ENCODE data around the gene LRP1-AS.
A peak's percentile ranks its signal among the peaks of the same experiment; 100 is the strongest.

LRP1-AS gene

DNA sequence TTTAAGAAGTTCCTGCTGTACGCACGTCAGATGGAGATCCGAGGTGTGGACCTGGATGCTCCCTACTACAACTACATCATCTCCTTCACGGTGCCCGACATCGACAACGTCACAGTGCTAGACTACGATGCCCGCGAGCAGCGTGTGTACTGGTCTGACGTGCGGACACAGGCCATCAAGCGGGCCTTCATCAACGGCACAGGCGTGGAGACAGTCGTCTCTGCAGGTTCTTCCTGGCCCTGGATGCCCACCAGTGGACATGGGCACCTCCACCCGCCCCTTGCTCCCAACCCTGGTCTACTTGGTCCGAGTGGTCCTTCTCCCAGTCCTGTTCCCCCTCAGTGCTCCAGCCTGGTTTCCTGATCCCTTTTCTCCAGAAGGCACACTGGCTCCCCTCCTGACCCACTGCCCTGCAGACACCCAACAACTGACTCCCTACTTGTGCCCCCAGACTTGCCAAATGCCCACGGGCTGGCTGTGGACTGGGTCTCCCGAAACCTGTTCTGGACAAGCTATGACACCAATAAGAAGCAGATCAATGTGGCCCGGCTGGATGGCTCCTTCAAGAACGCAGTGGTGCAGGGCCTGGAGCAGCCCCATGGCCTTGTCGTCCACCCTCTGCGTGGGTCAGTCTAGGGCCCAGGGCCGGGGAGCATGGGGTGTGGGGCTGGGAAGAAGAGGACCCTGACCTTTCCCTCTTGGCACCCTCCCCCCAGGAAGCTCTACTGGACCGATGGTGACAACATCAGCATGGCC lies 32.1 kb upstream of the LRP1-AS start:
- no peak for DNase-seq

- no peak for DNase-seq
These were observed 30.8 kb upstream of the LRP1-AS start for GRCh38 chr12:57178213-57178612.

DNA sequence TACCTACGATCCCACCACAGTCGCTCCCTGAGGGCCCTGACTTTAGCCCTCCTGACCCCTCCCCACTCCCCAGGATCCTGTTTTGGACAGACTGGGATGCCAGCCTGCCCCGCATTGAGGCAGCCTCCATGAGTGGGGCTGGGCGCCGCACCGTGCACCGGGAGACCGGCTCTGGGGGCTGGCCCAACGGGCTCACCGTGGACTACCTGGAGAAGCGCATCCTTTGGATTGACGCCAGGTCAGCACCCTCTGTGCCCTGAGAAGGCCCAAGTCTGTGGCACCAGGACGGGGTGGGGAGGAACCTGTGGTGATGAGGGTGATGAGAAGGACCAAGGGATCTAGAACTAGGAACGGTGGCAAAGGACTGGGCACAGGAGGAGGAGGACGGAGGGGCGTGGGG lies 29.9 kb upstream of the LRP1-AS start:
- DNase-seq = no peak

GRCh38 chr12:57176846-57177245 lies 29.4 kb upstream of the LRP1-AS start:
- no peak for DNase-seq

DNA sequence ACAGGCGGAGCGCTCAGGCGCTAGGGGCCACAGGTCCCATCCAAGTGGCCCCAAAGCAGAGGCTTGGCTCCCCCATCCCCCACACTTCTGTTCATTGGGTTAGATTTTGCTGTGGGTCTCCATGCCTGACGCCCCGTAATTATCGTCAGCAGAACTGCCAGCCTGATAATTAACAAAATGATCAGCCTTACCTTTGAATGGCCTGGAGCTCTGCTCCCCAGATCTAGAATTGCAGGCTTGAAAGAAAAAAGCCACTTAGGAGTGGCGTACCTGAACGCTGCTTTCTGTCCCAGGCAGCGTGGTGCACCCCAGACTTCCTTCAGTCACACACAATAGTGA lies 28.7 kb upstream of the LRP1-AS start:
- DNase-seq = no peak

DNA sequence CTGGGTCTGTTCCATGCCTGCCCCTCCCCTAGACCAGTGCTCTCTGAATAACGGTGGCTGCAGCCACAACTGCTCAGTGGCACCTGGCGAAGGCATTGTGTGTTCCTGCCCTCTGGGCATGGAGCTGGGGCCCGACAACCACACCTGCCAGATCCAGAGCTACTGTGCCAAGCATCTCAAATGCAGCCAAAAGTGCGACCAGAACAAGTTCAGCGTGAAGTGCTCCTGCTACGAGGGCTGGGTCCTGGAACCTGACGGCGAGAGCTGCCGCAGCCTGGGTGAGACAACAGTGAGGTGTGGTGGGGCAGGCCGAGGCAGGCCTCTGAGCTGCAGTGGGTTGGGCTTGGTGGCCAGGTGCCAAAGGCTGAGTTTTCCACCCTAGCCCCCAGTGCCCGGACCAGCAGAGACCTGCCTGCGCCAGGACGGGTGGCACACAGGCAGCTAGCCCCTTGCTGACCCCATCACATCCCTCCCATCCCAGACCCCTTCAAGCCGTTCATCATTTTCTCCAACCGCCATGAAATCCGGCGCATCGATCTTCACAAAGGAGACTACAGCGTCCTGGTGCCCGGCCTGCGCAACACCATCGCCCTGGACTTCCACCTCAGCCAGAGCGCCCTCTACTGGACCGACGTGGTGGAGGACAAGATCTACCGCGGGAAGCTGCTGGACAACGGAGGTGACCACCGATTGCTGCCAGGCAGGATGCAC lies 28.2 kb upstream of the LRP1-AS start:
- peak; percentile 53 to 65 for DNase-seq

- no peak for DNase-seq
These were observed 26.3 kb upstream of the LRP1-AS start for GRCh38 chr12:57173683-57174082.

GRCh38 chr12:57173089-57173488 lies 25.7 kb upstream of the LRP1-AS start:
- no peak for DNase-seq

GRCh38 chr12:57171668-57172067 lies 24.2 kb upstream of the LRP1-AS start:
- DNase-seq = no peak

DNA sequence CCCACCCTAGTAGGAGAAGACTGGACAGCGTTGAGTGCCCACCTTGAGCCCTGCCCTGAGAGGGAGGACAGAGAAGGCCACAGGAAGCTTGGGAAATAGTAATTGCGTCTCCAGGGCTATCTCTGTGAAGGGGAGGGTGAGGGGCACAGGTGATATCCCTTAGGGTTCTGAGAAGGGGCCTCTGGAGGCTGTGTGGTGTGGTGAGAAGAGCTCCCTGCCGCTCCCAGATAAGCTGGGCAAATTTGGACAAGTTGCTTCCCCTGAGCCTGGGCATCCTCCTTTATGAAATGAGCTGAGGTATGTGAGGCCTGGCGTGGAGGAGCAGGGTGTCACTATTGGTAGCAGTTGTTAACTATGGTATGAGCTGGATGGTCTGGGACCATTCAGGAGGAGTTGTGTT lies 23.5 kb upstream of the LRP1-AS start:
- no peak for DNase-seq

DNA sequence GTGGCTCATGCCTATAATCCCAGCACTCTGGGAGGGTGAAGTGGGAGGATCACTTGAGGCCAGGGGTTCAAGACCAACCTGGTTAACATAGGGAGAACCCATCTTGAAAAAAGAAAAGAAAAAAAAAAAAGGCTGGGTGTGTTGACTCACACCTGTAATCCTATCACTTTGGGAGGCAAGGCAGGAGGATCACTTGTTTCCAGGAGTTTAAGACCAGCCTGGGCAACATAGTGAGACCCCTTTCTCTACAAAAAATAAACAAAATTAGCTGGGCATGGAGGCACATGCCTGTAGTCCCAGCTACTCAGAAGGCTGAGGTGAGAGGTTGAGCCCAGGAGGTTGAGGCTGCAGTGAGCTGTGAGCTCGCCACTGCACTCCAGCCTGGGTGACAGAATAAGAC lies 23.0 kb upstream of the LRP1-AS start:
- no peak for DNase-seq

DNA sequence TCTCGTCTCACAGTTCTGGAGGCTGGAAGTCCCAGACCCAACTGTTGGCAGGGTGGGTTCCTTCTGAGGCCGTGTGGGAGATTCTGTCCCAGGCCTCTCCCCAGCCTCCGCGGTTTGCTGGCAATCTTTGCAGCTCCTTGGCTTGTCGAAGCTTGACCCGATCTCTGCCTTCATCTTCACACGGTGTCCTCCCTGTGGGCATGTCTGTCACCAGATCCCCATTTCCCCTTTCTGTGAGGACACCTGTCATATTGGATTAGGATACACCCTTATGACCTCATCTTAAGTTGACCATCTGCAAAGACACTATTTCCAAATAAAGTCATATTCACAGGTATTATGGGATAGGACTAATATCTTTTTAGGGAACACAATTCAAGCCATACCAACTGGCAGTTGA lies 22.6 kb upstream of the LRP1-AS start:
- no peak for DNase-seq

- no peak for DNase-seq
These were observed 21.8 kb upstream of the LRP1-AS start for GRCh38 chr12:57169046-57169795.

DNA sequence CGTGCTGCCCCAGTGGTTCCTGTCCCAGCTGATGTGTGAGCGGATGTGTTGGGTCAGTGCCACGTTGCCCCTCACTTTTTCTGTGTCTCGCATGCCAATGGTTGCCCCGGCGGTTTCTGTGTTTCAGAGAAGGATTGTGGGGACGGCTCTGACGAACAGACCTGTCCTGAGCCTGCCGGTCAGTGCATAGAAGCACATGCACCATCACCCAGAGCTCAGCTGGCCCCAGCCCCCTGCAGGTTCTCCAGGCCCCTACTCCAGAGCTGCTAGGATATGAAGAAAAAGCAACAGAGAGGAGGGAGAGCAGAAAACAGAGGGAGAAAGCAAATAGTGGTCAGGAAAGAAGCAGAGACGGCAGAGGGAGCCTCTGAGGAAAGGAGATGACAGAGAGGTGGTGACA lies 20.6 kb upstream of the LRP1-AS start:
- no peak for DNase-seq

GRCh38 chr12:57166971-57167371 lies 19.6 kb upstream of the LRP1-AS start:
- no peak for DNase-seq

- DNase-seq = no peak
These were observed 18.3 kb upstream of the LRP1-AS start for GRCh38 chr12:57165741-57166140.

DNA sequence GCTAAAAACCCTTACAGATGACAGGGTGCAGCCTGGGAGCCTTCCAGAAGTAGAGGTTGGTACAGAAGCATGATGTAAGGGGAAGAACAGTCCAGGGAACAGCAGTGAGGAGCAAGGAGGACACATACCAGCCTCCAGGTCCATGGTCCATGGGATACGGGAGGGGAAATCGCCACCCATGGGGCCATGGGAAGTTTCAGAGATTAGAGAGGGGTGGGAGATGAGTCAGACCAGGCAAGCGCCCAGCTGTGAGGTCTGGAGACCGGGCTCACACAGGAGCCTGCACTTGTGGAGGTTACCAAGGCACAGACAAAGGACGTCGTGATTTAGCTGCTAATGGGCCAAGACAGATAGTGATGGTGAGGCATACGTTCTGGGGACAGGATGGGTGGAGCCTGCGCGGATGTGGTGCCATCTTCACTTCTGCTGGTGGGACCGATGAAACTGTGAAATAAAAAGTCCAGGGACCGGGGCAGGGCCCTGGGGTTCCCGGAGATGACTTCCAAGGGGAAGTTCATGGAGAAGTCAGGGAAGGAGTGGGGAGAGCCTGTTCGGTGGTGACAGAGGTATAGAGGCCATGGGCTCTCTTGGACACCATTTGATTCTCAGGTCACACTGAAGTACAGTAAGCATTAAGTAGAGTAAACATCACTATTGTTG lies 17.7 kb upstream of the LRP1-AS start:
- no peak for DNase-seq

- DNase-seq = no peak
These were observed 17.0 kb upstream of the LRP1-AS start for GRCh38 chr12:57164454-57164853.

DNA sequence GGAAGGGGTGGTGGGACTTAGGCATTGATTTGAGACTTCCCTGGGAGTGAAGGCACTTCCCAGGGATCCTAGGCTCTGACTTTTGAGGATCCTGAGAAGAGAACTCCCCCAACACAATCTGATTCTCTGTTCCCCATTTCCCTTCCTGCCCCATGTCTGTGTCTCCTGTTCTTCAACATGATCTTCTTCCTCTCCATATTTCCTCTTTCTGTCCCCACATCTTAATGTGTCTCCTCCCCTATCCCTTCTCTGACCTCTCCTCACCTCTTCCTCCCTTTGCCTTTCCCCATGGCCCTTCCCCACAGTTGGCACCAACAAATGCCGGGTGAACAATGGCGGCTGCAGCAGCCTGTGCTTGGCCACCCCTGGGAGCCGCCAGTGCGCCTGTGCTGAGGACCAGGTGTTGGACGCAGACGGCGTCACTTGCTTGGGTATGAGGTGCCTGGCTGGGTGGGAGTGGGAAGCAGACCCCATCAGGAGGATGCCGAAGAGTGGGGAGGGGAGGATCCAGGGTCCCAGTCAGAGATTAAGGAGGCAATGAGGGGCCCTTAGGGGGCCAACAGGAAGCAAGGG lies 15.2 kb upstream of the LRP1-AS start:
- no peak for DNase-seq

DNA sequence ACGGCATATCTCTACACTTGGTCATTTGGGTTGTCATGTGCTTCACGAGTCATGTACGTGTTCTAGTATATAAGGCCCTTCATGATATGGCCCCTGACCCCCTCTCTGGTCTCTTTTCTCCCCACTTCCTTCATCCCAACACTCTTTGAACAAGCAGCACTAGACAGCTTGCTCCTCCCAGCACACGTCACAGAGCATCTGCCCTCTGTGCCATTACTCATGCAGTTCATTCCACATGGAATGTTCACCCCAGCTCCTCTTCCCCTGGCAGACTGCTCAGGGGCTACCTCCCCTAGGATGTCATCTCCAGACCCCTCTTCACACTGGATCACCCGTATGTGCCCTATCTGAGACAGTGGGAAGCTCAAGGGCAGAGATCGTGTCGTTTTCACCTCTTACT lies 14.1 kb upstream of the LRP1-AS start:
- no peak for DNase-seq

GRCh38 chr12:57160741-57161140 lies 13.3 kb upstream of the LRP1-AS start:
- DNase-seq = no peak

- no peak for DNase-seq
These were observed 12.6 kb upstream of the LRP1-AS start for GRCh38 chr12:57160040-57160439.

DNA sequence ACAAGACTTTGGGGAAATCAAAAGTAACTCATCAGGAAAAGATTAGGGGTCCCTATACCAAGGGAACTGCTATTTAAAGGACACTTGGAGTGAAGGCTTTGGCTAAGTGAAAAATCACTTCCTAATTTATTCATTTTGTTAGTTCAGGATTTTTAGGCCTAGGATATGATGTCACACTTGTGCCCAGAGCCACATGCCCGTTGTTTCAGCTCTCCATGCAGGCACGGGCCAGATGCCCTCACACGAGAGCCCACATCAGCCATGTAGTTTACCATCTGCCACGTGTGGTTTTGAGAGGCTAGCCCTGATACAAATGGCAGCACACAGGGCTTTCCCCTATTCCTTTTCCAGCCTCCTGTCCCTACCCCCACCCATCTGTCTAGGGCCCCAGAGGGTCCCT lies 11.9 kb upstream of the LRP1-AS start:
- DNase-seq = no peak

All from hippocampal formation (tissue), 2 donors.